NCI-H774 (cell line): ENCODE measurements around the gene TSPAN19.
A peak's percentile ranks its signal among the peaks of the same experiment; 100 is the strongest.

Source experiments
- DNase-seq: peaks from one replicate; lab custom pipeline; 2025; lab: John Stamatoyannopoulos, UW

TSPAN19 gene

DNA sequence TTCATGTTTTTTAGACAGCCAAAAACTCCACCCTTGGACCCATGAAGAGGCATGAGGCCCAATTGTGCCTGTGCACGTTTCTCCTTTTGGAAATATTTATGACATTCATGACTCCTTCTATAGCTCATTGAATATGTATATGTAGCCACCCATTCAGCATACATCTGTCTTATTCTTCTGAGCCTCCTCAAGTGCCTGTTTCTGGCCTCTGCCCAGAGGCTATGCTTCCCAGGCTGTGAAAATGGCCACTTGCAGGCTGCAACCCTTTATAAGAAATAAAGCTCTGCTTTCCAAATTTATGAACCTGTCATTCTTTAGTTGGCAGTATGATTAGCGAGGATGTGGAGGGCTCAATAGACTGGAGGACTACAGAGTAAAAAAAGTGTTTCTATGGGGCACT lies 35.3 kb downstream of the TSPAN19 start:
- no peak for DNase-seq

DNA sequence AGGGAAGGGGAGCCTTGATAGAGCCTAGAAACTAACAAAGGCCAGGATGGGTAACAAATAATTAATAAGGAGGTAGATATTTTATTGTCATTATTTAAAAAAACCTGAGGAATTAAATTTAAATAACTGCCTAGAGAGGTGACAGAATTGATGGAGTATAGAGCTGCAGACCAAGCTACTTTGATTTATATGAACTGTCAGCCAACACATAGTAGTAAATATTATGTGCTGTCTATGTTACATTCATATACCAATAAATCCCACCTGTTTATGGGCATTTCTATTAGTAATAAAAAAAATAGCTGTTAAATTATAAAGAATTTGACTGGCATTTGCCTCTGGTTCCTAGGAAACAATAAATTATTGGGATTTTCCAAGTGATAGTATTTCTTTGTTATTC lies 37.7 kb downstream of the TSPAN19 start:
- DNase-seq, result no peak

DNA sequence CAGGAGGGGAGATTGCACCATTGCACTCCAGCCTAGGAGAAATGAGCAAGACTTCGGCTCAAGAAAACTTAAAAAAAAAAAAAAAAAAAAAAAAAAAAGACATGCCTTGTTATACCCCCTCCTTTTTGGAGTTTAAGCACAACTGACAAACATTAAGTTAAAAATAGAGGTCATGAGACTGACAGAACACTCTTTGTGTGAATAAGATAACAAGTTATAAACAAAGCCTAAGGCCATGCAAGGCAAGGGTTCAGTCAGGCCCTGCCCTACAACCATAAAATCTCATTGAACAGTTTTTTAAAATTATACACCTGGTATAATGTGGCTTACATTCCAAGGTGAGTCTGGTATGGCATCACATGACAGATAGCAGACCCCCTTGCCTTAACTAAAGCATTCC lies 39.3 kb downstream of the TSPAN19 start:
- no peak for DNase-seq

DNA sequence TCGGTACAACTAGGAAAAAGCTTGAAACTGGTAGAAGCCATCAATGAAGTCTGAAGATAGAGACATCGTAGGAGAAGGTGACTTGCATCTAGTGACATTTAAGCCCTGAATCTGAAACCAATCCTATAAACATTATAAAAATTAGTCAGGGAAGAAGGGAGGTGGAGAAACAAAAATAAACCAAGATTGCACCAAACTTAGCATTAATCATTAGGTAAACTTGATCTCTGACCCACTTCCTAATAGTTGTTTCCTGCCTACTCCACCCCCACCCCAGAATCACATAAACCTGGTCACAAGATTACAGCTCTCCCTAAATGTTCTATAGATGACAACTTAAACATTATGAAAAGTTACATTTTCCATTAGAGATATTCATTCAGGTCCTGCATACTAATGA lies 40.4 kb downstream of the TSPAN19 start:
- DNase-seq, result no peak

DNA sequence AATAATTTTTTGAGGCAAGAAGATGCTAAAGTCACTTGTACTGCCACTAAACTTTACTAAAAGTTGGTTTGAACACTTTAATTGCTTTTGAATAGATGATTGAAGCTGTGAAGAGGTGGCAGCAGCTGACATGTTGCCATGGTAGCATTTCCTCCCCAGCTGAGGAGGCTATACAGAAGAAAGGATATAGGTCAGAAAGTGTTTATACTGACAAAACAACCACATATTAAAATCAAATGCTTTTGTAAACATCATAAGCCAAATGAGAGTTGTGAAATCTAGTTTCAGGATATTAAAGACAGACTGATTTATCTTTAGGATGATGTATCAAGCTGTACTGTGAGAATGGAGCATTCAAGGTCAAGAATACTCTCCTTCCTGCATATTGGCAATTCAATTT lies 41.7 kb downstream of the TSPAN19 start:
- DNase-seq, result no peak

DNA sequence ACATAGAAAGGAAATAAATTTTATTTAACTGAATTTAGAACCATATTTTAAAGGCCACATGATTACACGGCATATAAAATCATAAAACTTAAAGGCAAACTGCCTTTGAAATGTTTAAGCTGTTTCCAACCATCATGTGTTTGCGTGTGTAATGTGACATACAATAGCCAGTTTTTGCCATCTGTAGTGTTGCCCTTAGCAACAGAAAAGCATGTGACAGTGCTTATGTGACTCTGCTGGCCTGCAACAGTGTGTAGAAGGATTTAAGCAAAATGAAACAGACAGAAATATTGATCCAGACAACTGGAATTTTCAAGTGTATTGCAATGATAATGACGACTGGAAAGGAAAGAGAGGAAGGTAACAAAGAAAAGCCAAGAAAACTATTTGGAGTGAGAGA lies 49.5 kb downstream of the TSPAN19 start:
- DNase-seq, result peak; percentile 35

DNA sequence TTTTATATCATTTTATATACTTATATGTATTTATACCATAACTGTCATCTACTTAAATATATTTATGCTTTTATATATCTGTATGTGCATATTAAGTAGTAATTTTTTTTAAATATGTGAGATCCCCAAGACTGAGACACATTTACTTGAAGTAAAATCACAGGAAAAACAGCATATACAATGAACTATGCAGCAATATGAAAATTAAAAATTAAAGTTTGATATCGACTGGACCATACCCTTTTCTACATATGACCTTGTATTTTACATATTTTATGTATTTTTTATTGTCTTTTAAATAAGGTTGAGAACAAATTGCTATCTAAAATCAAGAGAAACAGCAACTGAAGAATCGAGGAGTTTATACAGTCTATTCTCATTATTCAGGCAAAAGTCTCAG lies 50.0 kb downstream of the TSPAN19 start:
- DNase-seq, result no peak

DNA sequence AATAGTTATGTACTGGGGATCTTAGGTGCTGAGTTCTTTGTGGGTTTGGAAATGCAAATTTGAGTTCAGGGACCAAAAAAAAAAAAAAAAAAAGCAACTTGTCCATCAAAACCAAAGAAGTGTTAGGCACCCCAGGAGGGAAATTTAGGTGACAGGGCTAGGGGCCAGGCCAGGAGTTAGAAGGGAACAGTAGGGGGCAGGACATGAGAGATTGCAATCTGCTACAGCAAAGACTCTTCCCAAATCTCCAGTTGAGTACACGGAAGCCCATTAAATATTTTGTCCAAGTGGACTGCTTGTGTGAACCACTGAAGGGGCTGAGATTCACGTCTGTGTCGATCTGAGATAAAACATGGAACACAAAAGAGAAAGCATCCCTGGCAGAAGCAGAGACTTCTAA lies 52.8 kb downstream of the TSPAN19 start:
- no peak for DNase-seq

DNA sequence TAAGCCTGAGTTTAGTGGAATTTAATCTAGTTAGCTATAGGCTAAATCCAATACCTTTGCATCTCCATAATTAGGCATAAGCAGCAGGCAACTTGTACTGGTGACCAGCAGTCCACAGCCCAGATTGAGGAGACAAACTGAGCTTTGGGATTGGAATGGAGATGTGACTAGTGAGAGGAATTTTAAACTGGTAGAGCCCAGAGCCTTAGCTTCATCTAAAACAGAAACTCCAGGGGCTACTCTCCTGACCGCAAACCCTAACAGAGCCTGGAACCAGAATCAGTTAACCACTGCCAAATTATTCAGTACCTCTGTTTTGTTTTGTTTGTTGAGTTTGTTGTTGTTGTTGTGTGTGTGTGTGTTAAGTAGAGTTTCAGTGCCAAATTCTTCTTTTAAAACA lies 53.2 kb downstream of the TSPAN19 start:
- no peak for DNase-seq

DNA sequence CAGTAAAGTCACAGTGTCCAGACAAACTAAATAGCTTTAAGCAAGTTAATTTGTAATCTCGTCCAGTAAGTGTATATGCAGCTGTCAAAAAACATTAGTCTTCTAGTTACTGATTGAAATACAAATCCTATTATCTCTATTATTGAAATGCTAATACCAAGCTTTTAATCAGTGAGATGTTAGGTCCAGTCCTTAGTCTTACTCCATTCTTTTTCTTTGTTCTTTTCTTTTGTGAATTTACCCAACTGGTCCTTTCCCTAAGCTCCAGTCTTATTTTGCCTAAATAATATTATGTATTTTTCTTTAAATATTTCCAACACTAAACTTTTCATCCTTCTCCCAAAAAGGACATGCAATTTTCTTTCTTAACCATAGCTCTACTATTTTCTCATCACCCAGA lies 57.2 kb downstream of the TSPAN19 start:
- DNase-seq, result no peak

DNA sequence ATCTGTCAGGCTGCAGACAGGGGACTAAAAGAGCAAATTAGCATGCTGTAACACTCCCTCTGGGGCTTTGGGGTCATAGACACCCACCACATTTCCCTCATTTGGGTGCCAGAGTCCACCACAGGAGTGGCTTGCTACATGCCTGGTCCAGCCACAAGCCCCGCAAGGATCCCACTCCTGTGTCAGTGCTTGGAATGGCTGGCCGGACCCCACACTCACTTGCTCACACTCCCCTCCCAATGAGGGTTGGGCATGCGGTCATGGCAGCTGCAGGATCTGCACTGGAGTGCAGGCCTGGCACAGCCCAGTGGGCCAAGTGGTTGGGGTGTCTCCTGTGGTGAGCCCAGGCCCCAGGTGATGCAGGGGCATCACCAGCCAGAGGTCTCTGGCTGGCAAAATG lies 59.9 kb downstream of the TSPAN19 start:
- no peak for DNase-seq

DNA sequence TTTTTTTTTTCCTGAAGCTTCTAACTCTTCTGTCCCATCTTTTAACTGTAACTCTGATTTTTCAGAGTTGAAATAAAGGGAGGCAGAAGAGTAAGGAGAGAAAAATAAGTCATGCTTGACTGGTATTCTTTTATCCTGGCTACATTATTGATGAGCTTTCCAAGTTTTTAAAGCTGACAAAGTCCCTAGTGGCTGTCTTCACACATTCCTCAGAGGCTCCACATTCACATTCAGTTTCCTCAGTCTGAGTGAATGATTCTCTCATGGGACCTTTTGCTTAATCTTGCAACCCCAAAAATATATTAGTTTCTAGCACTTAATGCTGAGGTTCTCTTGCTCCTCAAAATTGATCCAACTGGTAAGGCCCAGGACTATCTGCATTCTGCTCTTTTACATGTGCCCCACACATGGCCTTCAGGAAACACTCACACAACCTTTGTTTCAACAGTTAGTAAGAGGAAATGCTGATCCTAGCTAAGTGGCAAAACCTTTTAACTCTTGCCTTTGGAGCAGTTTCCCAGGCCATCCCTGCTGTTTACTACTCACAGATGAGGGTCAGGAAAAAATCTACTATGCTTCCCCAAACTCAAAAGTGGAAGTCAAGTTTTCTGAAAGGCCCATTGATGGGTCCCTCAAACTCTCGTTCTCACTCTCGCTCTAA lies 61.8 kb downstream of the TSPAN19 start:
- DNase-seq, result no peak

DNA sequence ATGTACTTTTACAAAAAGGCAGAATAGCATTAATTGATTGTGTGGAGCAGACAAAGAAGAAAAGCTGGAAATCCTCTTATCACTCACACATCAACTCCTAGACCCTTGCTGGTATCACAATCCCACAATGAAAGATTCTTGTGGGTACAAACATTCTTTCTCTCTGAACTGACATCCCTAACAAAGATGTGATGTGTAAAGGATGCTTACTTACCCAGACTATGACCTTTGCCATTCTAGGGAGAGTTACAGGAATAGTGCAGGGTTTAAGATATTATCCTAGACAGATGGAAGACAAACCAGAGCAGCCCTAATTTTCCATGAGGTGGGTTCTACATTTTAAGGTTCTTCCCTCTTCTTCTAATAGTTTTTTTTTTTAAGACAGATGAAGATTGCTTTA lies 63.1 kb downstream of the TSPAN19 start:
- DNase-seq, result no peak

DNA sequence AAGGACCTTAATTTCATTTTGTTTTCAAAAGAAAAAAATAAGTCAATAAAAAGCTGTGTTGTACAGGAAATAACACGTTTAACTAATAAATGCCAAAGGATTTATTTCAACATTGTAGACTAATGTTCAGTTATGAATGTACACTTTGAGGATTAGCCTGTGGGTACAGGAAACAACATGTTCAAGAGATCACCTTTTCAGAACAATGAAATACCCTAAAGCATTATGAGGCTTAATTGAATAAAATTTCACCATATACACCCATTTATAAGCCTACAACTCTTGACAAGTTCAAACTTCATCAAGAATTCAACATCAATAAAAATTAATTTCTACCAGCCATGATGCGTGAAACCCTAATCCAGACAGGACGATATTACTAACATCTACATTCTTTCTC lies 66.9 kb downstream of the TSPAN19 start:
- no peak for DNase-seq
